Sigmoid colon (tissue), 7 donors: ENCODE measurements around the gene HIVEP3. TPM values are rescaled to one million over a fixed set of nuclear protein-coding genes. Genes with fewer than 3 reads are reported as not detected.

Experiments used
- DNase-seq: peaks from one replicate; pipeline ENCODE4 v3.0.0-alpha.2; 2019
- H3K27ac ChIP-seq, 4 donors: fragments of 200-600 bp; sonication (generic); one replicate each; pipeline ENCODE4 v1.5.1; 2016 to 2019; ENCODE audit warnings: mild to moderate bottlenecking in 1 of 4
- H3K27me3 ChIP-seq, 3 donors: fragments of 200-600 bp; sonication (generic); one replicate each; pipeline ENCODE4 v1.5.1; 2019; ENCODE audit warnings: mild to moderate bottlenecking in 1 of 3
- H3K36me3 ChIP-seq, 4 donors: fragments of 200-600 bp; sonication (generic); one replicate each; pipeline ENCODE4 v1.5.1; 2016 to 2019
- H3K4me1 ChIP-seq, 4 donors: fragments of 200-600 bp; sonication (generic); one replicate each; pipeline ENCODE4 v1.5.1; 2017 to 2019
- H3K4me3 ChIP-seq, 4 donors: fragments of 200-600 bp; sonication (generic); one replicate each; pipeline ENCODE4 v1.5.1; 2017 to 2019; ENCODE audit warnings: mild to moderate bottlenecking in 2 of 4, moderate library complexity in 1 of 4
- H3K9me3 ChIP-seq, 4 donors: fragments of 200-600 bp in 3 of 4; sonication (generic) in 3 of 4; one replicate each; pipeline versions ENCODE4 v1.5.1 to v1.6.1; 2013 to 2019
- EP300 ChIP-seq, 4 donors: sonication (generic); formaldehyde crosslinking; IDR thresholded peaks; one replicate each; pipeline ENCODE4 v1.6.1; 2017; ENCODE audit warnings: antibody characterized with exemption in 4 of 4
- POLR2A ChIP-seq, 2 donors: fragments of 450-650 bp; IDR thresholded peaks; one replicate each; pipeline ENCODE4 v1.6.1; 2016; ENCODE audit warnings: antibody characterized with exemption in 2 of 2, mild to moderate bottlenecking in 2 of 2, moderate library complexity in 2 of 2
- POLR2AphosphoS5 ChIP-seq, 4 donors: sonication (generic); formaldehyde crosslinking; IDR thresholded peaks; one replicate each; pipeline ENCODE4 v1.6.1; 2017; ENCODE audit warnings: antibody characterized with exemption in 4 of 4
- WGBS, 2 donors: extraction: QIAGEN DNeasy Blood & Tissue Kit; methylation state at CpG; one replicate each; pipeline ENCODE4 v1.1.7; 2013; 5-methylcytosine and 5-hydroxymethylcytosine counted together
- intact Hi-C: fragments of 100-400 bp; cut with DNase I; formaldehyde crosslinking; loops from one replicate; pipeline ENCODE4 v1.15.1; 2023
- polyA plus RNA-seq, 3 donors: library from polyadenylated mRNA; stranded (reverse); fragments of 200-250 nt; gene quantifications; one replicate each; pipeline ENCODE4 v1.2.3, GENCODE V29; 2013
- total RNA-seq, 4 donors: library from RNA; depleted of rRNA; stranded (reverse); fragments of >200 nt; gene quantifications; one replicate each; pipeline ENCODE4 v1.1.0, GENCODE V29; 2016
- TF ChIP-seq, protein P1 (sequence below), 4 experiments: fragments of 450-650 bp in 3 of 4; fragments of 200-600 bp in 1 of 4; IDR thresholded peaks; one replicate each; pipeline ENCODE4 v1.5.1; 2016 to 2019; ENCODE audit warnings: antibody characterized with exemption in 4 of 4, mild to moderate bottlenecking in 3 of 4, moderate library complexity in 2 of 4
- donor health status: healthy with polysubstance abuse.
- donor health status: Bipolar disorder and iron deficiency.
- donor health status: healthy.

HIVEP3 gene
- total and polyA plus RNA-seq, 7 donors: 1.4 to 7.8 (median 3.2) TPM

GRCh38 chr1:41813755-41814745, 104.7 kb downstream of the HIVEP3 start:
- Histone ChIP-seq H3K9me3 (no peaks in the 10 kb centered on the region), H3K4me1 (no peaks in the 10 kb centered on the region), H3K27me3 (no peaks in the 10 kb centered on the region), H3K27ac (no peak overlapping the region), H3K36me3 (no peaks in the 10 kb centered on the region), H3K4me3 (no peak overlapping the region)
- WGBS, 2 donors: 88 to 92% methylated on average over 9 of the region's 9 CpGs
- intact Hi-C loops: no loop called here
- DNase-seq: no peak
- TF ChIP-seq POLR2A (IDR thresholded peaks at IDR 0.05): no peak
- TF ChIP-seq, protein P1, sequence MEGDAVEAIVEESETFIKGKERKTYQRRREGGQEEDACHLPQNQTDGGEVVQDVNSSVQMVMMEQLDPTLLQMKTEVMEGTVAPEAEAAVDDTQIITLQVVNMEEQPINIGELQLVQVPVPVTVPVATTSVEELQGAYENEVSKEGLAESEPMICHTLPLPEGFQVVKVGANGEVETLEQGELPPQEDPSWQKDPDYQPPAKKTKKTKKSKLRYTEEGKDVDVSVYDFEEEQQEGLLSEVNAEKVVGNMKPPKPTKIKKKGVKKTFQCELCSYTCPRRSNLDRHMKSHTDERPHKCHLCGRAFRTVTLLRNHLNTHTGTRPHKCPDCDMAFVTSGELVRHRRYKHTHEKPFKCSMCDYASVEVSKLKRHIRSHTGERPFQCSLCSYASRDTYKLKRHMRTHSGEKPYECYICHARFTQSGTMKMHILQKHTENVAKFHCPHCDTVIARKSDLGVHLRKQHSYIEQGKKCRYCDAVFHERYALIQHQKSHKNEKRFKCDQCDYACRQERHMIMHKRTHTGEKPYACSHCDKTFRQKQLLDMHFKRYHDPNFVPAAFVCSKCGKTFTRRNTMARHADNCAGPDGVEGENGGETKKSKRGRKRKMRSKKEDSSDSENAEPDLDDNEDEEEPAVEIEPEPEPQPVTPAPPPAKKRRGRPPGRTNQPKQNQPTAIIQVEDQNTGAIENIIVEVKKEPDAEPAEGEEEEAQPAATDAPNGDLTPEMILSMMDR (IDR thresholded peaks at IDR 0.05): no peak
- no peak for TF ChIP-seq POLR2AphosphoS5 (IDR thresholded peaks at IDR 0.05)
- TF ChIP-seq EP300 (IDR thresholded peaks at IDR 0.05): no peak

GRCh38 chr1:41813226-41813625, 105.5 kb downstream of the HIVEP3 start:
- Histone ChIP-seq H3K36me3 (no peaks in the 10 kb centered on the region), H3K9me3 (no peaks in the 10 kb centered on the region), H3K27me3 (no peaks in the 10 kb centered on the region), H3K27ac (no peak overlapping the region), H3K4me3 (no peak overlapping the region), H3K4me1 (no peaks in the 10 kb centered on the region)
- DNase-seq: no peak
- WGBS, 2 donors: 83 to 92% methylated on average over 5 of the region's 5 CpGs
- intact Hi-C loops: no loop called here
- TF ChIP-seq EP300 (IDR thresholded peaks at IDR 0.05): no peak

- WGBS, 2 donors: 85 to 90% methylated on average over 2 of the region's 2 CpGs
- DNase-seq: no peak
- Histone ChIP-seq H3K9me3 (no peaks in the 10 kb centered on the region), H3K27me3 (no peaks in the 10 kb centered on the region), H3K4me1 (no peaks in the 10 kb centered on the region), H3K27ac (no peak overlapping the region), H3K4me3 (no peak overlapping the region), H3K36me3 (no peaks in the 10 kb centered on the region)
- intact Hi-C loops: no loop called here
- TF ChIP-seq, protein P1 (IDR thresholded peaks at IDR 0.05): no peak
- peak in 3 of 4 donors; percentile 17 to 37 (median 35) for TF ChIP-seq POLR2AphosphoS5 (IDR thresholded peaks at IDR 0.05)
These were observed 106.3 kb downstream of the HIVEP3 start for GRCh38 chr1:41812453-41812852.

DNA sequence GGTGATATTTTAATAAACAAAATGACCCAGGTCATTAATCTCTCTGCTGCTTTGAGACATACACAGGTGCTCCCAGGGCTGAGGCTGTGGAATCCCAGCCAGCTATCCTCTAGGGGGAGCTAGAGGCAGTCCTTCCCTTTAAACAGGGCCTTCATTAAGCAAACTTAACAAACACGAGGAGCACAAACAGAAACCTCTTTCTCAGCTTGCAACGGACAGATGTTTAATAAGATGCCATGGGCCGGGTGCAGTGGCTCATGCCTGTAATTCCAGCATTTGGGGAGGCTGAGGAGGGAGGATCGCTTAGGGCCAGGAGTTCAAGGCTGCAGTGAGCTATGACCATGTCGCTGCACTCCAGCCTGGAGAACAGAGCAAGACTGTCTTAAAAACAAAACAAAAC, 106.7 kb downstream of the HIVEP3 start:
- H3K4me1 ChIP-seq: no peaks in the 10 kb centered on the region
- H3K4me3 ChIP-seq: no peak overlapping the region
- 37 to 45% methylated on average over 5 of the region's 5 CpGs for WGBS, 2 donors
- no peaks in the 10 kb centered on the region for H3K27me3 ChIP-seq
- TF ChIP-seq POLR2A (IDR thresholded peaks at IDR 0.05): no peak
- TF ChIP-seq, protein P1 (IDR thresholded peaks at IDR 0.05): peak in 2 of 4 experiments; percentile 33 to 42
- no peak for DNase-seq
- intact Hi-C loops: no loop called here
- H3K9me3 ChIP-seq: no peaks in the 10 kb centered on the region
- H3K36me3 ChIP-seq: no peaks in the 10 kb centered on the region
- H3K27ac ChIP-seq: no peak overlapping the region

GRCh38 chr1:41811051-41811795, 107.5 kb downstream of the HIVEP3 start:
- H3K27me3 ChIP-seq: no peaks in the 10 kb centered on the region
- H3K9me3 ChIP-seq: no peaks in the 10 kb centered on the region
- intact Hi-C loops: no loop called here
- DNase-seq: no peak
- H3K4me1 ChIP-seq: no peaks in the 10 kb centered on the region
- TF ChIP-seq, protein P1 (IDR thresholded peaks at IDR 0.05): no peak
- TF ChIP-seq POLR2A (IDR thresholded peaks at IDR 0.05) (no peak), EP300 (IDR thresholded peaks at IDR 0.05) (no peak), POLR2AphosphoS5 (IDR thresholded peaks at IDR 0.05) (no peak)
- H3K36me3 ChIP-seq: no peaks in the 10 kb centered on the region
- no peak overlapping the region for H3K4me3 ChIP-seq
- no peak overlapping the region for H3K27ac ChIP-seq
- 50 to 68% methylated on average over 7 of the region's 7 CpGs for WGBS, 2 donors
